PFSK-1 (cell line): ENCODE measurements around the gene POGLUT3.

Experiments used
- POLR2AphosphoS5 ChIP-seq: IDR thresholded peaks from 2 replicates; pipeline ENCODE4 v1.6.1; 2012; ENCODE audit warnings: low read depth, mild to moderate bottlenecking, control low read depth, low read length, moderate library complexity
- REST ChIP-seq, 2 experiments: IDR thresholded peaks; 2 replicates each; pipeline versions ENCODE4 v1.6.1 to v1.8.0; 2011 to 2012; ENCODE audit warnings: low read depth in 2 of 2, low read length in 2 of 2, control low read depth in 1 of 2, inconsistent platforms in 1 of 2, mild to moderate bottlenecking in 1 of 2, moderate library complexity in 1 of 2; ENCODE audit not compliant: insufficient read depth in 1 of 2
- SIN3A ChIP-seq: IDR thresholded peaks from 2 replicates; pipeline ENCODE4 v1.6.1; 2012; ENCODE audit warnings: mild to moderate bottlenecking, low read length, moderate library complexity, borderline replicate concordance; ENCODE audit not compliant: insufficient read depth
- TAF1 ChIP-seq: IDR thresholded peaks from 2 replicates; pipeline ENCODE4 v1.6.1; 2012; ENCODE audit warnings: low read length, control low read depth, borderline replicate concordance; ENCODE audit not compliant: insufficient read depth

GRCh38 chr11:108527382-108527781, 29.2 kb upstream of the POGLUT3 start:
- TF ChIP-seq TAF1 = no peak
- no peak for TF ChIP-seq POLR2AphosphoS5
- TF ChIP-seq REST (IDR thresholded peaks at IDR 0.05; ENCODE audit: insufficient read depth in 1 of 2, low read depth in 2 of 2, low read length in 2 of 2) = no peak
- TF ChIP-seq SIN3A = no peak
